Measurements from ENCODE around the gene DBH. TPM values are rescaled to one million over a fixed set of nuclear protein-coding genes. Genes with fewer than 3 reads are reported as not detected.

DBH gene
- total and polyA plus RNA-seq, 8 donors: 0.08 to 0.09 TPM; not detected in 6

DNA sequence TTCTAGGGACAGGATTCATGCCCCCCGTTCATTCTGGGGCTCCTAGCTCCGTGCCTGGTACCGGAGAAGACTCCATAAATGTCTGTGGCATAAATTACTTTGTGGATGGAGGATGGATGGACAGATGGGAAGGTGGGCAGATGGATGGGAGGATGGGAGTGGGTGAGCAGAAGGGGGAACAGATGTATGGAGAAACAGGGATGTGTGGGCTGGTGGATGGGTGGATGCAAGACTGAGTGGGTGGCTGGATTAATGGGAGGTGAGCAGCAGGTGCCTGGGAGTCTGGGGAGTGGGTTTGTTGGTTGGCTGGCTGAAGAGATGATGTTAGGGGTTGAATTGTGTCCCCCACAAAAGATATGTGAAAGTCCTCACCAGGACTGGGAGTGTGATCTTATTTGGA lies 58.5 kb downstream of the DBH start:
- ATAC-seq: no peak
- no peak overlapping the region for H3K4me3 ChIP-seq
- WGBS, 2 donors: 75 to 89% methylated on average over 3 of the region's 3 CpGs
- no peak for FAIRE-seq
- intact Hi-C loops (cut with DNase I): no loop called here
- H3K27me3 ChIP-seq: no peaks in the 10 kb centered on the region
- TF ChIP-seq, protein P1, sequence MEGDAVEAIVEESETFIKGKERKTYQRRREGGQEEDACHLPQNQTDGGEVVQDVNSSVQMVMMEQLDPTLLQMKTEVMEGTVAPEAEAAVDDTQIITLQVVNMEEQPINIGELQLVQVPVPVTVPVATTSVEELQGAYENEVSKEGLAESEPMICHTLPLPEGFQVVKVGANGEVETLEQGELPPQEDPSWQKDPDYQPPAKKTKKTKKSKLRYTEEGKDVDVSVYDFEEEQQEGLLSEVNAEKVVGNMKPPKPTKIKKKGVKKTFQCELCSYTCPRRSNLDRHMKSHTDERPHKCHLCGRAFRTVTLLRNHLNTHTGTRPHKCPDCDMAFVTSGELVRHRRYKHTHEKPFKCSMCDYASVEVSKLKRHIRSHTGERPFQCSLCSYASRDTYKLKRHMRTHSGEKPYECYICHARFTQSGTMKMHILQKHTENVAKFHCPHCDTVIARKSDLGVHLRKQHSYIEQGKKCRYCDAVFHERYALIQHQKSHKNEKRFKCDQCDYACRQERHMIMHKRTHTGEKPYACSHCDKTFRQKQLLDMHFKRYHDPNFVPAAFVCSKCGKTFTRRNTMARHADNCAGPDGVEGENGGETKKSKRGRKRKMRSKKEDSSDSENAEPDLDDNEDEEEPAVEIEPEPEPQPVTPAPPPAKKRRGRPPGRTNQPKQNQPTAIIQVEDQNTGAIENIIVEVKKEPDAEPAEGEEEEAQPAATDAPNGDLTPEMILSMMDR (IDR thresholded peaks at IDR 0.05): no peak
- H3K36me3 ChIP-seq: peaks cover 0 to 15% (median 7%) of the 10 kb centered on the region in 3 donors
- peak in 1 of 6 donors; percentile 5 for DNase-seq
- no peaks in the 10 kb centered on the region for H3K9me3 ChIP-seq
- no peaks in the 10 kb centered on the region for H3K4me1 ChIP-seq
- H3K27ac ChIP-seq: no peak overlapping the region

DNA sequence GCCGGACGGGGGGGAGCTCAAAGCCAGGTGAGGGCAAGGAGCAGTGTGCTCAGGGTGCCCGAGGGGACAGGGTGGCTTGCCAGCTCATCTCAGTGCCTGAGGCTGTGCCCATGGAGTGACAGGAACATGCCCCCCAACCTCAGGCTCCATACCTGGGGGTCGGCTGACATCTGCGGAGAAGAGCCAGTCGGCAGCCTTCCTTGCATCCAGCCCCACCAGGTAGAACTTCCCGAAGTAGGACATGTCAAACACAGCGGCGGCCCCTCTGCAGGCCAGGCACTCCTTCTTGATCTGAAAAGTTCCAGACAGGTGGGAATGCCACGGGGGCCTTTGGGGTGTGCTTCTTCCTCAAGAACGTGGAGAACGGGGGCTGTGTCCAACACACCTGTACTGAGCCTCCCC lies 59.9 kb downstream of the DBH start:
- Histone ChIP-seq H3K4me3 (no peak overlapping the region), H3K27ac (no peak overlapping the region), H3K4me1 (no peaks in the 10 kb centered on the region), H3K36me3 (peaks cover 0 to 15% (median 7%) of the 10 kb centered on the region in 3 donors), H3K9me3 (no peaks in the 10 kb centered on the region), H3K27me3 (no peaks in the 10 kb centered on the region)
- TF ChIP-seq, protein P1 (IDR thresholded peaks at IDR 0.05): no peak
- FAIRE-seq (no peak), DNase-seq (peak in 2 of 6 donors; percentile 14 to 40), ATAC-seq (no peak)
- WGBS, 2 donors: 79 to 85% methylated on average over 12 of the region's 12 CpGs
- intact Hi-C loops (cut with DNase I): no loop called here

DNA sequence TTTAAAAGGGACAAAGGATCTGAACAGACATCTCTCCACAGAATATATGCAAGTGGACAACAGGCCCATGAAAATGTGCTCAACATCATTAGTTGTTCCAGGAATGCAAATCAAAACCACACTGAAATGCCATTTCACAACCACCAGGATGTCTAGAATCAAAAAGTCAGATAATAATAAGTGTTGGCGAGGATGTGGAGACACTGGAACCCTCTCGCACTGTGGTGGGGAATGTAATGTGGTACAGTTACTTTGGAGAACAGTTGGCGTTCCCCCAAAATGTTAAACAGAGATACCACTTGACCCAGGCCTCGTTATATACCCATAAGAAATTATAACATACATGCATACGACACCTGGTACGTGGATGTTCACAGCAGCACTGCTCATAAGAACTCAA lies 63.4 kb downstream of the DBH start:
- WGBS, 2 donors: 95 to 99% methylated on average over 6 of the region's 6 CpGs
- TF ChIP-seq, protein P1 (IDR thresholded peaks at IDR 0.05): no peak
- Histone ChIP-seq H3K4me1 (no peaks in the 10 kb centered on the region), H3K36me3 (peaks cover 0 to 1% (median under 1%) of the 10 kb centered on the region in 3 donors), H3K27me3 (no peaks in the 10 kb centered on the region), H3K9me3 (no peaks in the 10 kb centered on the region), H3K4me3 (no peak overlapping the region), H3K27ac (no peak overlapping the region)
- FAIRE-seq (no peak), DNase-seq (no peak), ATAC-seq (no peak)
- intact Hi-C loops (cut with DNase I): no loop called here

DNA sequence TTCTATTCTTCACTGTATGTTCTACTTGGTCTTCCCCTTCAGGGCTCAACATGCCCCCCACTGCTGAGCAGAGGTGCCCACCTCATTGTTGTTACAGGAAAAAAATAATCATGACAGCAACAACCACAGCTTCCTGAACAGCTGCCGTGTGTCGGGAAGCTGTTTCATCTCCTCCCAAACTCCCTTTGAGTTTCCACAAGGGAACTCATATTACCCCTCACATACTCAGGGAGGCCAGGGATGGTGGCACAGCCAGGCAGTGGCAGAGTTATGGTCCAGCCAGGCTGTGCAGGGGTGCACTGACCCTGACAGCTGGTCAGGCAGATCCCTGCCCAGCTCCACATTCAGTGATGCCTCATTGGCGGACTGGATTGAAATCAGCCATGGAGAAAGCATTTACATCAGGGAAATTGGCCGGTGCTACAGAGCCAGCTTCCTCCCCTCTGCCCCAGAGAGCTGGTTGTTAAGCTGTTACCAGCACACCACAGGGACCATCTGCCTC lies 64.7 kb downstream of the DBH start:
- Histone ChIP-seq H3K4me1 (no peaks in the 10 kb centered on the region), H3K9me3 (no peaks in the 10 kb centered on the region), H3K4me3 (no peak overlapping the region), H3K27ac (no peak overlapping the region), H3K27me3 (no peaks in the 10 kb centered on the region), H3K36me3 (no peaks in the 10 kb centered on the region)
- TF ChIP-seq, protein P1 (IDR thresholded peaks at IDR 0.05): no peak
- FAIRE-seq: no peak
- DNase-seq: peak in 2 of 6 donors; percentile 15 to 44
- no peak for ATAC-seq
- intact Hi-C loops (cut with DNase I): no loop called here
- WGBS, 2 donors: 87 to 96% methylated on average over 4 of the region's 4 CpGs

DNA sequence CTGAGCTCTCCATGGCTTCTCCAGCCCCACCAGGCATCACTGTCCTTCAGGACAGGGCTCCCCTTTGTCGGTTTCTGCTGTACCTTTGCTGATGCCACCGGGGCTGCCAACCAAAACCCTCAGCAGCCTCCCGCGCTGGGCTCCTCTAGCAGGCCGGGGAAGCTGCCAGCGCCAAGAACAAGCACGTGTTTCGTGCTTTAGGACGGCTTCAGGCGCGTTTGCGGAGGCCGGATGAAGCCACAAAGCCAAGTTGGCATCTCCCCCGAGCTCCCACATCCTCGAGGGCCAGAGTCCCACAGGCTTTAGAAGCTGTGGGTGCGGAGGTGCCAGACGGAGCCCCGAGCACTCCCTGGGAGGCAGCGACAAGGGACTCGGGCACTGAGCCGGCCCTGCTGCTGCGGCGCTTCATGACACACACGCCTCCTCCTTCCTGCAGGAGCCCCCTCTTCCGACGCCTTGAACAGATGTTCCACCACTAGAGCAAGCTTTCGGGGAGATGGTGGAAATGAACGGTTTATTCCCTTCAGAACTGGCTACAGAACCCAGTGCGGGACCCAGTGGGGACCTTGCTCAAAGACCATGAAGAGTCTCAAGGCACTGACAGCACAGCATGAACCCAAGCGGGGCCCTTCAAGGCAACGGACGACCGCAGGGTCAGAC lies 65.3 kb downstream of the DBH start:
- no peaks in the 10 kb centered on the region for H3K36me3 ChIP-seq
- FAIRE-seq: no peak
- no peaks in the 10 kb centered on the region for H3K4me1 ChIP-seq
- peak in 3 of 6 donors; percentile 5 to 47 (median 45) for DNase-seq
- intact Hi-C loops (cut with DNase I): no loop called here
- no peak overlapping the region for H3K4me3 ChIP-seq
- H3K27ac ChIP-seq: no peak overlapping the region
- no peak for ATAC-seq
- H3K9me3 ChIP-seq: no peaks in the 10 kb centered on the region
- TF ChIP-seq, protein P1 (IDR thresholded peaks at IDR 0.05): no peak
- WGBS, 2 donors: 89 to 90% methylated on average over 33 of the region's 33 CpGs
- H3K27me3 ChIP-seq: no peaks in the 10 kb centered on the region
